Epithelial cell of esophagus (primary cell): ENCODE data around the gene IGSF5.
"Not testable (repeated sequence)": the region's sequence is repeated elsewhere in the genome, so short reads cannot be mapped to it uniquely, and the experiment has no call there.

Experiments used
- DNase-seq: peaks from one replicate; pipeline ENCODE4 v3.0.0; 2010; ENCODE audit warnings: low read depth
- H3K4me3 ChIP-seq: 2 replicates; pipeline ENCODE4 v1.5.1; 2011; ENCODE audit warnings: mild to moderate bottlenecking, low read length, control low read depth
- TF ChIP-seq, protein P1 (sequence below): IDR thresholded peaks from 2 replicates; pipeline ENCODE4 v1.5.1; 2011; ENCODE audit warnings: low read depth, mild to moderate bottlenecking, low read length, control low read depth, inconsistent platforms; ENCODE audit not compliant: insufficient read depth; ENCODE audit errors: missing control alignments

The IGSF5 gene

DNA sequence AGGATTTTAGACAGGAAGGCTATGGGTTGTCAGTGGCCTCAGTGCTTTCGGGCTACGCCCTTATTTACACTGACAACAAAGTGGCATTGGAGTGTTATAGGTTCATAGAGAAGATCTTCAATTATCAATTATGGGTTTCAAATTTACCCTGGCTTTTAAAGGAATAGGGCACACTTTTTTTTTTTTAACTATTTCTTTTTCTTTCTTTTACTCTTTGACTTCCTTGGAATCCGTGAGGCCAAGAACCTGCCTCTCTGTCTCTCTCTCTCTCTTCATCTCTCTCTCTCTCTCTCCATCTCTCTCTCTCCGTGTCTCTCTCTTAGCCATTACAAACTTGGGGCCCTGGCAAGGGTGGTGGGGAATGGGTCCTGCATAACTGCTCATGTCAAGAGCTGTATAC is at the start of gene IGSF5:
Gene IGSF5 (plus strand): TSS at position 301 of the 400 bp plus-strand sequence. CDS start 327 bp downstream, outside the sequence.
- not testable (repeated sequence) for DNase-seq, H3K4me3 ChIP-seq

DNA sequence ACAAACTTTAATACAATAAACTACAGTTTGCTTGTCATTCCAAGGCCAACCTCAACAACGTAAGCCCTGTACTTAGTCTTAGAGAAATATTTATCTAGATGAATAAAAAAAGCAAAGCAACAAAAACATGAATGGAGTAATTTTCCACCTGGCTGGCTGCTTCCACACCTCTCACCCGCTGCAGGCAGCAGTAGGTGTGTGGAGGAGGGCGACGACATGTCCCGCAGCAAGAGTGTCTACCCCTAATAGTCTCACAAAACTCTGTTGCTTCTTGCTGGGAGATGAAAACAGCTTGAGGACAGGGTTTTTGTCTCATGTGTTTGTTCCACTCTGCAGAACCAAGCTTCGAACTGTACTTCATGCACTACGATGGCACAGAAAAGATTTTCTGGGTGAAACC is 48.8 kb upstream of the IGSF5 start:
- no peak for DNase-seq
- H3K4me3 ChIP-seq = no peak overlapping the region
- TF ChIP-seq, protein P1, sequence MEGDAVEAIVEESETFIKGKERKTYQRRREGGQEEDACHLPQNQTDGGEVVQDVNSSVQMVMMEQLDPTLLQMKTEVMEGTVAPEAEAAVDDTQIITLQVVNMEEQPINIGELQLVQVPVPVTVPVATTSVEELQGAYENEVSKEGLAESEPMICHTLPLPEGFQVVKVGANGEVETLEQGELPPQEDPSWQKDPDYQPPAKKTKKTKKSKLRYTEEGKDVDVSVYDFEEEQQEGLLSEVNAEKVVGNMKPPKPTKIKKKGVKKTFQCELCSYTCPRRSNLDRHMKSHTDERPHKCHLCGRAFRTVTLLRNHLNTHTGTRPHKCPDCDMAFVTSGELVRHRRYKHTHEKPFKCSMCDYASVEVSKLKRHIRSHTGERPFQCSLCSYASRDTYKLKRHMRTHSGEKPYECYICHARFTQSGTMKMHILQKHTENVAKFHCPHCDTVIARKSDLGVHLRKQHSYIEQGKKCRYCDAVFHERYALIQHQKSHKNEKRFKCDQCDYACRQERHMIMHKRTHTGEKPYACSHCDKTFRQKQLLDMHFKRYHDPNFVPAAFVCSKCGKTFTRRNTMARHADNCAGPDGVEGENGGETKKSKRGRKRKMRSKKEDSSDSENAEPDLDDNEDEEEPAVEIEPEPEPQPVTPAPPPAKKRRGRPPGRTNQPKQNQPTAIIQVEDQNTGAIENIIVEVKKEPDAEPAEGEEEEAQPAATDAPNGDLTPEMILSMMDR = no peak

DNA sequence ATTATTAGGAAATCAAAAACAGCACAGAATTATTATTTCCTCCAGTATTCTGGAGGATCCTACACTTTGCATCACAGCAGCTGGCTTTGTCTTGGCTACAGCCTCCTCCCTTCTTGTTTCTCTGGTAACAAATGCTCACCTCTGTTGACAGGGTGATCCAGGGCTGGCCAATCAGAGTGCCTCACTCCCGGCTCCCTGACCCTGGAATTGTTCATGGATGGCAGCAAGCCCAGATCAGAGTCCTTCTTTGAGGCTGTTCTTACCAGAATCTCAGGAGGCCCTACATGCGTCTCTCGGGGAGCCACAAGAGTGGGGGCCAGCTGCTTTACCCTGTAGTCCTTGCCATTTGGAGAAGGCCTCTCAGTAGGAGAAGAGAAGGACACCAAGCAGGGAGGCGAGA is 48.4 kb upstream of the IGSF5 start:
- TF ChIP-seq, protein P1 = no peak
- no peak for DNase-seq
- no peak overlapping the region for H3K4me3 ChIP-seq

DNA sequence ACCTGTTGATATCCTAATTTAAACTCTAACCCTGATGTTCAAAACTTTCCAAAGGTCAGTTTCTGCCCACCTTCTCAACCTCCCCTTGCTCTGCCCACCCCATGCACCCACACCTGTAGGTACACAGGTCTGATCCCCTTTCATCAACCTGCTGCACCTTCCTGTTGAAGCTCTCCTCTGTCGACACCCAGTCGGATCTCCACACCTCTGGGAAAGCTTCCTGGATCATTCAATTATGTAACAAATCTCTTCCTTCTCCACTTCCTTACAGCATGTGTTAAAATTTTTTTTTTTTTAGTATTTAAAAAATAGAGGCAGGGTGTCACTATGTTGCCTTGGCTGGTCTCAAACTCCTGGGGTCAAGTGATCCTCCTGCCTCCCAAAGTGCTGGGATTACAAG is 44.7 kb upstream of the IGSF5 start:
- no peak for DNase-seq
- TF ChIP-seq, protein P1 = no peak
- no peak overlapping the region for H3K4me3 ChIP-seq

DNA sequence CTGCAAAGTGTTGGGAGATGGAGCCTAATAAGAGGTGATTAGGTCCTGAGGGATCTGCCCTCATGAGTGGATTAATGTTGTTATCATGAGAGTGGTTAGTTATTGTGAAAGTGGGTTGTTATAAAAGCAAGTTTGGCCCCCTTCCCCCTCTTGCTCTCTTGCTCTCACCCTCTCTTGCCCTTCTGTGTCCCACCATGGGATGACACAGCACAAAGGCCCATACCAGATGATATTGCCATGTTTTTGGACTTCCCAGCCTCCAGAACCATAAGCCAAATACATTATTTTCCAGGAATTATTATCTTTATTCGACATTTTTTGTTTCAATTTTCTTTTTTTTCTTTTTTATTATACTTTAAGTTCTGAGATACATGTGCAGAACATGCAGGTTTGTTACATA is 41.4 kb upstream of the IGSF5 start:
- H3K4me3 ChIP-seq = no peak overlapping the region
- TF ChIP-seq, protein P1 = no peak
- DNase-seq = no peak

DNA sequence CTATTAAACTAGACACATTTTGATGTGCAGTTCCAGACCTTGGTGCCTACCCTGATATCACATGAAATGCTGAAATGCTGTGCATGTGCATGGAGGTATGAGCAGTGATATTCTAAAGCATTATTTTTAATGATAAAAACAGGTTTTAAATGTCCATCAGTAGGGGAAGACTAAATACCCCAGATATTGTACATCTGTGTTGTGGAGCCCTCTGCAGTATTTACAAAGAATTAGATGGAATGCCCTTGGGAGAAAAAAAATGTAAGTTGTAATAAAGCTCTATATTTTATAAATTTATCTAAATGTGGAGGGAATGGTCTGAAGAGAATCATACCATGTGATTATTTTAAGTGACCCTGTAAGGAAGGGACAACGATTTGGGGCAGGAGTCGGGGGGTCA is 39.1 kb upstream of the IGSF5 start:
- no peak for DNase-seq
- H3K4me3 ChIP-seq = no peak overlapping the region
- TF ChIP-seq, protein P1 = no peak

DNA sequence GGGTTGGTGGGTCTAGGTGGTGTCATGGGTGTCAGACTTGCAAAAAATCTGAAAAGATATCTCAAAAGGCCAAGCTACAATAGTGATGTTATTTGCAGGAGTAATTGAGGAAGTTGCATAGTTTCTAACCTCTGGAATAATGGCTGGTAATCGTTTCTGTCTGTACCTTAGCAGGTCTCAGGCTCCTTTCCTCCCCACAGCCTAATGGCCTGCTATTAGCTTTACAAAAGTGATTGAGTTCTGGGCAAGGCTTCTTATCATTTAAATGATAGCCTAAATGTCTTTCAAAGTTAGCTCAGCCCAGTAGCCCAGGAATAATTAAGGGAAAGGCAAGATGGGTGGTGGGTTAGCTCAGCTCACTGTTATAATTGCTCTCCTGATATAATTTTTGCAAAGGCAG is 37.7 kb upstream of the IGSF5 start:
- no peak for DNase-seq
- TF ChIP-seq, protein P1 = no peak
- H3K4me3 ChIP-seq = no peak overlapping the region

DNA sequence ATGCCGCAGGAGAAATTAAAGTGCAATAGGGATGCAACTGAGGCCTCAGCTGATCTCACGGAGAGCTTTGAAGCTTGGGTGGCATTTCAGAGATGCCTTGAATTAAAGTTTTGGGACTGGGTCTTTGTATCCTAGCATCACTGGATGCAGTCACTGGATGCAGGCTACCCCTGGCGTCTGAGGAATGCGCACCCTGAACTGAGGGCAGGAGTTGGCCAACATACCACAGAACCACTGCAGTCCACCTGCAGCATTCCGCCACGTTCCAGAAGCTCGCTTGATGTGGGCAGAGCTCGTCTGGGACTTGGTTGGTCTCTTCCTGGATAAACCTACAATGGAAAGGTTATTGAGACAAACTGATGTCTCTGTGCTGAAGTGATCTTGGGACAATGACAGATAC is 34.1 kb upstream of the IGSF5 start:
- H3K4me3 ChIP-seq = no peak overlapping the region
- TF ChIP-seq, protein P1 = no peak
- DNase-seq = no peak
